Mesenchymal stem cell (in vitro differentiated cells and primary cell): ENCODE measurements around the gene GALNT2.

Experiments used
- DNase-seq: peaks from one replicate; pipeline ENCODE4 v3.0.0-alpha.2; 2013
- H2AFZ ChIP-seq: one replicate; pipeline ENCODE4 v1.6.1; 2013; ENCODE audit warnings: low read depth, mild to moderate bottlenecking, control low read depth, inconsistent platforms, low read length, moderate library complexity
- H2AK5ac ChIP-seq: 2 replicates; pipeline ENCODE4 v1.6.1; 2013; ENCODE audit warnings: low read length, moderate library complexity, mild to moderate bottlenecking, inconsistent platforms; ENCODE audit not compliant: severe bottlenecking
- H2BK120ac ChIP-seq: one replicate; pipeline ENCODE4 v1.6.1; 2013; ENCODE audit warnings: low read depth, mild to moderate bottlenecking, inconsistent platforms, low read length, moderate library complexity
- H2BK12ac ChIP-seq, 2 experiments: one replicate each; pipeline ENCODE4 v1.6.1; 2013; ENCODE audit warnings: inconsistent platforms in 2 of 2, low read length in 2 of 2, mild to moderate bottlenecking in 2 of 2, moderate library complexity in 2 of 2, control low read depth in 1 of 2
- H2BK15ac ChIP-seq: one replicate; pipeline ENCODE4 v1.6.1; 2013; ENCODE audit warnings: mild to moderate bottlenecking, low read depth, inconsistent platforms; ENCODE audit not compliant: poor library complexity, severe bottlenecking
- H2BK5ac ChIP-seq: 2 replicates; pipeline ENCODE4 v1.6.1; 2013; ENCODE audit warnings: low read depth, mild to moderate bottlenecking, low read length, control low read depth, inconsistent platforms; ENCODE audit not compliant: poor library complexity, severe bottlenecking
- H3K14ac ChIP-seq, 2 experiments: one replicate each; pipeline ENCODE4 v1.6.1; 2013; ENCODE audit warnings: inconsistent platforms in 2 of 2, low read length in 2 of 2, control low read depth in 1 of 2, mild to moderate bottlenecking in 1 of 2, moderate library complexity in 1 of 2
- H3K18ac ChIP-seq, 2 experiments: one replicate each; pipeline ENCODE4 v1.6.1; 2013; ENCODE audit warnings: inconsistent platforms in 2 of 2, low read length in 2 of 2, control low read depth in 1 of 2, low read depth in 1 of 2, mild to moderate bottlenecking in 1 of 2
- H3K23ac ChIP-seq, 2 experiments: one replicate each; pipeline ENCODE4 v1.6.1; 2013; ENCODE audit warnings: inconsistent platforms in 2 of 2, low read length in 2 of 2, mild to moderate bottlenecking in 2 of 2, moderate library complexity in 2 of 2, control low read depth in 1 of 2
- H3K27ac ChIP-seq: 2 replicates; pipeline ENCODE4 v1.5.1; 2013; ENCODE audit warnings: mild to moderate bottlenecking, moderate library complexity, low read length, control low read depth, inconsistent platforms; ENCODE audit not compliant: poor library complexity, severe bottlenecking
- H3K27me3 ChIP-seq, 2 experiments: 2 replicates each; pipeline versions ENCODE4 v1.6.1 to v1.7.0; 2013; ENCODE audit warnings: low read length in 2 of 2, mild to moderate bottlenecking in 2 of 2, moderate library complexity in 2 of 2, control low read depth in 1 of 2, inconsistent platforms in 1 of 2; ENCODE audit not compliant: control insufficient read depth in 1 of 2, insufficient read depth in 1 of 2
- H3K36me3 ChIP-seq, 2 experiments: 2 replicates each; pipeline versions ENCODE4 v1.6.1 to v1.7.0; 2013; ENCODE audit warnings: low read length in 2 of 2, control low read depth in 1 of 2, inconsistent platforms in 1 of 2, low read depth in 1 of 2, mild to moderate bottlenecking in 1 of 2; ENCODE audit not compliant: insufficient read depth in 2 of 2, control insufficient read depth in 1 of 2
- H3K4ac ChIP-seq, 2 experiments: one replicate each; pipeline ENCODE4 v1.6.1; 2013; ENCODE audit warnings: inconsistent platforms in 2 of 2, low read length in 2 of 2, mild to moderate bottlenecking in 2 of 2, moderate library complexity in 2 of 2, control low read depth in 1 of 2, low read depth in 1 of 2
- H3K4me1 ChIP-seq: 2 replicates; pipeline ENCODE4 v1.6.1; 2013; ENCODE audit warnings: low read depth, low read length, control low read depth; ENCODE audit not compliant: control insufficient read depth, insufficient read depth
- H3K4me2 ChIP-seq: 2 replicates; pipeline ENCODE4 v1.6.1; 2013; ENCODE audit warnings: low read length, mild to moderate bottlenecking, inconsistent platforms; ENCODE audit not compliant: poor library complexity, severe bottlenecking
- H3K4me3 ChIP-seq, 2 experiments: 2 replicates each; pipeline versions ENCODE4 v1.5.1 to v1.7.0; 2013; ENCODE audit warnings: low read length in 2 of 2, mild to moderate bottlenecking in 2 of 2, control low read depth in 1 of 2, low read depth in 1 of 2; ENCODE audit not compliant: insufficient read depth in 1 of 2
- H3K79me1 ChIP-seq: replicated peaks from 2 replicates; pipeline ENCODE4 v1.6.1; 2013; ENCODE audit warnings: mild to moderate bottlenecking, control low read depth, low read length, inconsistent platforms; ENCODE audit not compliant: poor library complexity, severe bottlenecking
- H3K9ac ChIP-seq: 2 replicates; pipeline ENCODE4 v1.7.0; 2013; ENCODE audit warnings: mild to moderate bottlenecking, low read length, moderate library complexity
- H3K9me3 ChIP-seq: 2 replicates; pipeline ENCODE4 v1.7.0; 2013; ENCODE audit warnings: mild to moderate bottlenecking, low read length; ENCODE audit not compliant: control insufficient read depth
- H4K8ac ChIP-seq: one replicate; pipeline ENCODE4 v1.6.1; 2013; ENCODE audit warnings: inconsistent platforms, mild to moderate bottlenecking, low read length, moderate library complexity
- H4K91ac ChIP-seq: one replicate; pipeline ENCODE4 v1.6.1; 2013; ENCODE audit warnings: mild to moderate bottlenecking, low read length, inconsistent platforms
- WGBS: methylation state at CpG from one replicate; pipeline ENCODE4 v1.1.7; 2013; ENCODE audit warnings: mixed read lengths; 5-methylcytosine and 5-hydroxymethylcytosine counted together

Gene GALNT2

DNA sequence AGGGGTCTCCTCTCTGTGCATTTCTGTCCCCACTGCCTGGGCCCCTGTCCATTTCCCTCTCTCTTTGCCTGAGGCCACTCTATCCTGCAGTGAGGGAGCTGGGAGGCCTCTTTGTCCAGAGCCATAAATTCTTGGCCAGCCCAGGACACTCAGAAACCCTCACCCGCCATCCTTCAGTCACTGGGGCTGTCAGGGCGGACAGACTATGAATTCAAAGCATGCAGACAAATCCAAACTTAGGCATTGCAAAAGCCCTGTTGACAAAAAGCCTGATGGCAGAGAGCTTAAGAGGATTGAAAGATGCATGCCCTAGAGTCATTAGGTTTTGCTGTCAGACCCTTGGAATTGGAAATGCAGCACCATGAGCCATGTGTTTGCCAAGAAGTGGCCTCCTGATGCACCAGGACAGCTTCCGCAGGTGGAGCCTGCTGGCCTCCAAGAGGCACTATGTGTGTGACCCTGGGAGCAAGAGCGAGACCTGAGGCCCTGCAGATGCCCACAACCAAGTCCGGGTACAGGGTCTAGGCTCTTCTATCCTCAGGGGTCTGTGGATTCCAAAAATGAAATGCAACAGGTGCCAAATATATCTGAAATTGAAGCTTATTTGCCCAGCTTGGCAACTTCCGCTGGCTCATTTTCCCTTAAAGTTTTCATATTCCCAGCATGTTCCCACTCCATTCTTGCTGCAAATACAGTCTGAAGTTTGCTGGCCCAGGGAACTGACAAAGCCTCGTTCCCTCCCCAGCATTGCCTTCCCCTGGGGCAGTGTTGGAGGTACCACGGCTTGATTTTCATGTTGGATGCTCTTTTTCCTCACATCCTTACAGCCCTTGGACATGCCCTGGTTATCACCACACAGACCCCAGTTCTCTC lies 181.2 kb downstream of the GALNT2 start:
- no peak overlapping the region for H3K27ac ChIP-seq
- H3K27me3 ChIP-seq = no peaks in the 10 kb centered on the region
- no peak overlapping the region for H3K23ac ChIP-seq
- H4K91ac ChIP-seq = no peak overlapping the region
- no peak overlapping the region for H3K4me2 ChIP-seq
- 95% methylated on average over 8 of the region's 8 CpGs for WGBS
- peaks cover 25% of the 10 kb centered on the region for H3K79me1 ChIP-seq
- no peak overlapping the region for H3K4ac ChIP-seq
- peaks cover 6% of the 10 kb centered on the region for H3K4me1 ChIP-seq
- no peak overlapping the region for H2AK5ac ChIP-seq
- no peak overlapping the region for H3K4me3 ChIP-seq
- H3K9ac ChIP-seq = peak overlapping the region; percentile 11
- H2BK15ac ChIP-seq = no peak overlapping the region
- H4K8ac ChIP-seq = peak overlapping the region; percentile 27
- no peak overlapping the region for H2AFZ ChIP-seq
- no peak for DNase-seq
- no peak overlapping the region for H3K14ac ChIP-seq
- H2BK120ac ChIP-seq = no peak overlapping the region
- no peak overlapping the region for H3K18ac ChIP-seq
- H3K9me3 ChIP-seq = no peaks in the 10 kb centered on the region
- H3K36me3 ChIP-seq = peaks cover 48 to 59% of the 10 kb centered on the region in 2 experiments
- no peak overlapping the region for H2BK5ac ChIP-seq
- H2BK12ac ChIP-seq = no peak overlapping the region

DNA sequence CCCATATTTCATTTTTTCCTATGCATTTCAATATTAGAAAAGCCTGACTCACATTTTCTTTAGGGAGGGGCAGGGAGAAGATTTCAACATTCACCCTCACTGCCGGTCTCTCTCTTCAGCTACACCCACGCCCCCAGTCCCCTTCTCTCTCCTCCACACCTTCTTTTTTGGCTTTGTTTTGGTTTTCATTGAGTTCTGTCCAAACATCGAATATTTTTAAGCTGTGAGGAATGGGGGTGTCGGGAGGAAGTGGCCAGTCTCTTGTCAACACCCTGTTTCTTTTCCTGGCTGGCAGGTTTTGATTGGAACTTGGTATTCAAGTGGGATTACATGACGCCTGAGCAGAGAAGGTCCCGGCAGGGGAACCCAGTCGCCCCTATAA lies 181.8 kb downstream of the GALNT2 start:
- Histone ChIP-seq H3K9me3 (no peaks in the 10 kb centered on the region), H2AK5ac (no peak overlapping the region), H4K8ac (no peak overlapping the region), H3K36me3 (peaks cover 44 to 57% of the 10 kb centered on the region in 2 experiments), H2BK15ac (no peak overlapping the region), H3K4me3 (no peak overlapping the region), H2AFZ (no peak overlapping the region), H3K79me1 (peaks cover 22% of the 10 kb centered on the region), H3K4me1 (no peaks in the 10 kb centered on the region), H2BK12ac (no peak overlapping the region), H3K4me2 (no peak overlapping the region), H3K14ac (no peak overlapping the region), H3K18ac (no peak overlapping the region), H3K23ac (no peak overlapping the region), H2BK120ac (no peak overlapping the region), H3K27me3 (no peaks in the 10 kb centered on the region), H3K27ac (no peak overlapping the region), H2BK5ac (no peak overlapping the region), H3K4ac (no peak overlapping the region), H3K9ac (peak overlapping the region; percentile 11), H4K91ac (no peak overlapping the region)
- whole genome bisulfite sequencing = 96% methylated on average over 5 of the region's 7 CpGs
- no peak for DNase-seq

GRCh38 chr1:230249695-230250480 lies 182.8 kb downstream of the GALNT2 start:
- Histone ChIP-seq H3K4me1 (no peaks in the 10 kb centered on the region), H2BK5ac (no peak overlapping the region), H3K18ac (no peak overlapping the region), H3K79me1 (peaks cover 23% of the 10 kb centered on the region), H2BK12ac (no peak overlapping the region), H4K91ac (no peak overlapping the region), H3K23ac (no peak overlapping the region), H3K4ac (no peak overlapping the region), H3K14ac (no peak overlapping the region), H3K4me2 (no peak overlapping the region), H4K8ac (no peak overlapping the region), H3K9me3 (no peaks in the 10 kb centered on the region), H2AFZ (no peak overlapping the region), H3K4me3 (no peak overlapping the region), H2BK15ac (no peak overlapping the region), H2BK120ac (no peak overlapping the region), H3K9ac (no peak overlapping the region), H3K36me3 (peaks cover 48 to 62% of the 10 kb centered on the region in 2 experiments), H3K27me3 (no peaks in the 10 kb centered on the region), H2AK5ac (no peak overlapping the region), H3K27ac (no peak overlapping the region)
- WGBS = 97% methylated on average over 10 of the region's 11 CpGs
- no peak for DNase-seq

- no peak overlapping the region for H3K4me2 ChIP-seq
- no peak overlapping the region for H2BK5ac ChIP-seq
- H2BK120ac ChIP-seq = no peak overlapping the region
- H3K14ac ChIP-seq = no peak overlapping the region
- no peak overlapping the region for H2AFZ ChIP-seq
- no peak overlapping the region for H3K23ac ChIP-seq
- WGBS = 74% methylated on average over 6 of the region's 8 CpGs
- H3K4me3 ChIP-seq = no peak overlapping the region
- no peak overlapping the region for H2BK12ac ChIP-seq
- peaks cover 29% of the 10 kb centered on the region for H3K79me1 ChIP-seq
- no peaks in the 10 kb centered on the region for H3K27me3 ChIP-seq
- peak overlapping the region; percentile 34 for H3K9ac ChIP-seq
- H3K27ac ChIP-seq = no peak overlapping the region
- DNase-seq = no peak
- no peak overlapping the region for H2AK5ac ChIP-seq
- H4K91ac ChIP-seq = no peak overlapping the region
- H3K9me3 ChIP-seq = no peaks in the 10 kb centered on the region
- no peak overlapping the region for H4K8ac ChIP-seq
- H3K4ac ChIP-seq = no peak overlapping the region
- no peak overlapping the region for H3K18ac ChIP-seq
- H3K4me1 ChIP-seq = no peaks in the 10 kb centered on the region
- H2BK15ac ChIP-seq = no peak overlapping the region
- peaks cover 54 to 64% of the 10 kb centered on the region in 2 experiments for H3K36me3 ChIP-seq
Observed at GRCh38 chr1:230250666-230251065, 183.6 kb downstream of the GALNT2 start.
